ENCODE results near the gene TRIM38.

Gene TRIM38

GRCh38 chr6:26021350-26022131 is 58.9 kb downstream of the TRIM38 start:
- peak overlapping the region; percentile 97 for H3K27ac ChIP-seq
- TF ChIP-seq CTCF (conservative IDR thresholded peaks at IDR 0.05) (no peak), ZFX (IDR thresholded peaks at IDR 0.05) (no peak)

- peak overlapping the region; percentile 97 for H3K27ac ChIP-seq
- TF ChIP-seq CTCF (conservative IDR thresholded peaks at IDR 0.05): no peak
- no peak for TF ChIP-seq ZFX (IDR thresholded peaks at IDR 0.05)
These were observed 59.5 kb downstream of the TRIM38 start for GRCh38 chr6:26022132-26022472.

- TF ChIP-seq CTCF (conservative IDR thresholded peaks at IDR 0.05) (no peak), ZFX (IDR thresholded peaks at IDR 0.05) (no peak)
- no peak overlapping the region; the same call in 1 of the 2 replicates for H3K27ac ChIP-seq
These were observed 60.1 kb downstream of the TRIM38 start for GRCh38 chr6:26022737-26023136.

- no peak for TF ChIP-seq CTCF (conservative IDR thresholded peaks at IDR 0.05)
- no peak for TF ChIP-seq ZFX (IDR thresholded peaks at IDR 0.05)
- peak overlapping the region; percentile 75 for H3K27ac ChIP-seq
These were observed 62.0 kb downstream of the TRIM38 start for GRCh38 chr6:26024651-26025046.

GRCh38 chr6:26025047-26025893 is 62.7 kb downstream of the TRIM38 start:
- peak overlapping the region; percentile 75 for H3K27ac ChIP-seq
- TF ChIP-seq CTCF (conservative IDR thresholded peaks at IDR 0.05) (no peak), ZFX (IDR thresholded peaks at IDR 0.05) (no peak)

GRCh38 chr6:26025894-26026832 is 63.6 kb downstream of the TRIM38 start:
- peak overlapping the region; percentile 98 for H3K27ac ChIP-seq
- TF ChIP-seq ZFX (IDR thresholded peaks at IDR 0.05) (no peak), CTCF (conservative IDR thresholded peaks at IDR 0.05) (peak; percentile 90)

Measured in C4-2B (cell line).